Measurements from ENCODE around the gene TOP2B.

DNA sequence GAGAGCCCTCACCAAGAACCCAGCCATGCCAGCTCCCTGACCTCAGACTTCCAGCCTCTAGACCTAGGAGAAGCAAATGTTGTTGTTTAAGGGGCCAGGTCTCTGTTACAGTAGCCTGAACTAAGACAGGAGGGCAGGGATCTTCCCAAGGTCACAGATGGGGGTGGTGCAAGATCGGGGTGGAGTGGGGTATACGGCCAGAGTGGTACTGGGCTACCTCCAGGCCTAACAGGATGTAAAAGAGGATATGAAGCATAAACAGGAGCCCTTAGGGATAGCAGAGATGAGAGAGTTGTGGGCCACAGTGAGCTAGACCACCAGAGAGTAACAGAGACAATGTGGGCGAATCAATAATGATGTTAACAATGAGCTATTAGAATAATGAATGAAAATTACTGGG, 82.9 kb downstream of the TOP2B start:
- TF ChIP-seq, protein P1, sequence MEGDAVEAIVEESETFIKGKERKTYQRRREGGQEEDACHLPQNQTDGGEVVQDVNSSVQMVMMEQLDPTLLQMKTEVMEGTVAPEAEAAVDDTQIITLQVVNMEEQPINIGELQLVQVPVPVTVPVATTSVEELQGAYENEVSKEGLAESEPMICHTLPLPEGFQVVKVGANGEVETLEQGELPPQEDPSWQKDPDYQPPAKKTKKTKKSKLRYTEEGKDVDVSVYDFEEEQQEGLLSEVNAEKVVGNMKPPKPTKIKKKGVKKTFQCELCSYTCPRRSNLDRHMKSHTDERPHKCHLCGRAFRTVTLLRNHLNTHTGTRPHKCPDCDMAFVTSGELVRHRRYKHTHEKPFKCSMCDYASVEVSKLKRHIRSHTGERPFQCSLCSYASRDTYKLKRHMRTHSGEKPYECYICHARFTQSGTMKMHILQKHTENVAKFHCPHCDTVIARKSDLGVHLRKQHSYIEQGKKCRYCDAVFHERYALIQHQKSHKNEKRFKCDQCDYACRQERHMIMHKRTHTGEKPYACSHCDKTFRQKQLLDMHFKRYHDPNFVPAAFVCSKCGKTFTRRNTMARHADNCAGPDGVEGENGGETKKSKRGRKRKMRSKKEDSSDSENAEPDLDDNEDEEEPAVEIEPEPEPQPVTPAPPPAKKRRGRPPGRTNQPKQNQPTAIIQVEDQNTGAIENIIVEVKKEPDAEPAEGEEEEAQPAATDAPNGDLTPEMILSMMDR (conservative IDR thresholded peaks at IDR 0.05 in 1 of 2, IDR thresholded peaks at IDR 0.05 in 1 of 2; ENCODE audit: low read depth in 1 of 2, low read length in 2 of 2): no peak
- no peak for TF ChIP-seq EZH2 (IDR thresholded peaks at IDR 0.05; ENCODE audit: low read length, missing control alignments)
